ENCODE results near the gene NFIB.

Gene NFIB

DNA sequence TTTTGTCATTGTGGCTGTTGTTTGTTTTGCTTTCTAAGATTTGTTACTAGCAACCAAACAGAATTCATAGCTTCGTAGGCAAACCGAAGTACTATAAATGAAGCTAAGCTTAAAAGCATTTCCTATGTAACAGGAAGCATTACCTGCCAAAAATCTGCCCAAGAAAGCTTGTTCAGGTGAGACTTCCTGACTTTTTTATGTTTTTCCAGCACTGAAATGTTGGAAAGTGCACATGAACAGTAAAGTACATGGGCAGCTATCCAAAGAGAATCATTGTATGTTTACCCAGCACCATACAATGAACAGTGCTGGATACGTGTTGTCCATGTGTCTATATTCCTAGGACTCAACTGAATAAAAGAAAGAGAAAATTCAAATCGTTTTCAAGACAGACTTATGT is 247.1 kb downstream of the NFIB start:
- no peak for DNase-seq (ENCODE audit: low read depth)

DNA sequence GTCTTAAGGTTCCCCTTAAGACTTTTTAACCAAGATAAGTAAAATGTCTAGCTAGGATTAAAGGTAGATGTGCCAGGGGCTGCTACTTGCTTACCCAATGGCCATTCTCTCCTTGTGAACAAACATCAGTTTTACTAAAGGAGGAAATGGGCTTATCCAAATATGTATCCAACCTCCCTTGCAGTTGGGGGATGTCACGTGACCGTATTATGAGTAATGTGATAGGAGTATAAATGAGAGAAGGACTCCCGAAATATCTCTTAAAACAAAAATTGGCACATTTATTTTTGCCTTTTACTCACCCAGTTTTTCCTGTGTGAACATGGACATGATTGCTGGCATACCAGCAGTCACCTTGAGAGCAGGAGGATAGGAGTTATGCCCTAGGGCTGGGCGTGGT is 247.9 kb downstream of the NFIB start:
- no peak for DNase-seq (ENCODE audit: low read depth)

DNA sequence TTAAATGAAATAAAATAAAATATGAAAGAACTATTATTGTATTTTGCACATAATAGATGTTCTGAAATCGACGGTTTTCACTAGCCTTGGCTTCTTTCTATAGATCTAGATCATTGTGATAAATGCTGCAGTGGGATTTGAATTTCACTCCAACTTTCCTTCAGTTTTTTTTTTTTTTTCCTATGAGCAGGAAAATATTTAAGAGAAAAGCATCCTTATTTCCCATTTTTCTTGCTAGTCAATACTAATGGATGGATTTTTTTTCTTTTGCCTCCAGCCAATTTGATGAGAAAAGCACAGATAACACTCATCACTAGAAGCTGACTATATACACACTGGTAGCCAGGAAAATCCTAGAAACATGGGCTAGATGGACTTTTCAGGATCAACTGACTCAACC is 249.0 kb downstream of the NFIB start:
- no peak for DNase-seq (ENCODE audit: low read depth)

DNA sequence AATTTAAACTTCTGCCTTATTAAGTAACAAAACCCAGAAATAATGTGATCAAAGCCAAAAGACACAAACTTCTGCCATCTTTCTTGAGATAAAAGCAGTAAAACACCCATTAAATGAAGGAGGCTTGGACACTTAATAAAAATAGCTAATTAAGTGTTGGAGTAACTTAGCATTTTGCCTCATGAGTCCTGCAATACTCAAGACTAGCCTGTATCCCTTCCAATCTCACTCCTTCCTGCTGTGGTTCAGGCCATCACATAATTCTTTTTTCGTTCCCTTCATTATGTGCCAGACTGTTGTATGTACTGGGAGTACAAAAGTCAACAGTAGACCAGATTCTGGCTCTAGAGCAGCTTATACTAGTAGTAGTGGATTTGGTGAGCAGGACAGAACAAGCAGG is 250.2 kb downstream of the NFIB start:
- no peak for DNase-seq (ENCODE audit: low read depth)

DNA sequence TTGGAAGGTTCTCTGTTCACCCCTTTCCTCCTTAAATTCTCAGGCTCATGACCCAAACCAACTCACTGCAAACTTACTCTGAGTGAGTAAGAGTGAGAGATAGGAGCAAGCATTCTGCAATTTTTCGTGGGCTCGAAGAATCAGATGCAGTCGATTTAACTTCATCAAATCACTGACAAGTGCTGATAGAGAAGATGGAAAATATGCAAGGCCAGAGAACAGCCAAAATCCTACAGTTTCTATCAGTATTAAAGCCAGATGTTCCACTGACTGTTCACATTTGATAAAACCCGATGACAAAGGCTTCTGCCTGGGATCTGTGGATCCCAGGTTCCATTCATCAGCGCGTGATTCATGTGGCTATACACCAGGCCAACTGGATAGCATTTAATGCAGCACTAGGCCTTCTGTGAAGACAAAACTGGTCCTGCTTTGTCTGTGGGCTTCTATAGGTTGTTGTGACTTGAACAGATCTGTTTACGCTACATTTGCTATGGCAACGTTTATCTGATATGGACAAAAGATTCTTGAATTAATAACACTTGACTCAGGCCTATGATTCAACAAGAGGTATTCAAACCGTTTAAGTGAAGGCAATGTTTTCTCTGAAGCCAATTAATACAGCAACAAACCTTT is 251.2 kb downstream of the NFIB start:
- no peak for DNase-seq (ENCODE audit: low read depth)

DNA sequence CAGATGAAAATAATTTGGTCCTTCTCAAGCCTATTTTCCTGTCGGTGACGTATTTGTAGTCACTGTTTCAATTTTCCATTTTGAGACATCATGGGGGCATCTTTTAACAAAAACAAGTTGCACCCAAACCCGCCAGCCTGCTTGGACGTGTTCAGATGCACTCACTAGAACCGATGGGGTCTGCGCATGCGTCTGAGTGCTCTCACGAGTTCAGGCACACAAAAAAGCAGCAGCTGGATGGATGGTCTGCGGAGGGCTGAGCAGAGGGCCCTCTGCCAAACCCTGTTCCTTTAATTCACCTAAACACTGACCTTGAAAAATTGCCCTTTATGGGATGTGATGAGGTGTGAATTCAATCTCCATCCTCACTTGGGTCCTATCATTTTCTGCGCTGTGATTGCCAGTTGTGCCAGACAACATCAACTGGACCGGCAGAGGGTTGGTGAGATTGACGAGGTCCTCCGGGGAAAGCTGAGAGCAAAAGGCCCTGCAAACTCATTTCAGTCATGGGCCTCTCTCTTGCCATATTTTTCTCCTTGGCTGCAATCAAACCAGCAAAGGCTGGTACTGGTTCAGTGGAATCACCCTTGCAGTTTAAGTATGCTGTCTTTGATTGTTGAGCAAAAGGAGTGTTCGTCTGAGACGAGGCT is 251.9 kb downstream of the NFIB start:
- no peak for DNase-seq (ENCODE audit: low read depth)

DNA sequence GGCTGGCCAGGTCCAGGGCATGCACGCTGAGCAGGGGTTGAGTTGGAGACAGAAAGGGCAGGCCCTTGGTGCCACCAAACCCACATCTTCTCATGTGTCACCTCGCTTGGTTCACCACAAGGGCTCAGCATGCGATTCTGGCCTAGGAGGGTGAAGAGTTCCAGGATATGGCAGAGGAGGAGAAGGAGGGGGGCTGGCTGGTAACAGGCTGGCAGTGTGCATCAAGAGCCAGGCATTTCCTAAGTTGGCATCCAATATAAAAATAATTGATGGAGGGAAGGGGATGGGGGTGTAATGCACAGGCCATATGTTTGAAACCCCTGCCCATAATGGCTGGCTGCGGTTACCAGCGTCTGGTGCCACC is 255.6 kb downstream of the NFIB start:
- no peak for DNase-seq (ENCODE audit: low read depth)

DNA sequence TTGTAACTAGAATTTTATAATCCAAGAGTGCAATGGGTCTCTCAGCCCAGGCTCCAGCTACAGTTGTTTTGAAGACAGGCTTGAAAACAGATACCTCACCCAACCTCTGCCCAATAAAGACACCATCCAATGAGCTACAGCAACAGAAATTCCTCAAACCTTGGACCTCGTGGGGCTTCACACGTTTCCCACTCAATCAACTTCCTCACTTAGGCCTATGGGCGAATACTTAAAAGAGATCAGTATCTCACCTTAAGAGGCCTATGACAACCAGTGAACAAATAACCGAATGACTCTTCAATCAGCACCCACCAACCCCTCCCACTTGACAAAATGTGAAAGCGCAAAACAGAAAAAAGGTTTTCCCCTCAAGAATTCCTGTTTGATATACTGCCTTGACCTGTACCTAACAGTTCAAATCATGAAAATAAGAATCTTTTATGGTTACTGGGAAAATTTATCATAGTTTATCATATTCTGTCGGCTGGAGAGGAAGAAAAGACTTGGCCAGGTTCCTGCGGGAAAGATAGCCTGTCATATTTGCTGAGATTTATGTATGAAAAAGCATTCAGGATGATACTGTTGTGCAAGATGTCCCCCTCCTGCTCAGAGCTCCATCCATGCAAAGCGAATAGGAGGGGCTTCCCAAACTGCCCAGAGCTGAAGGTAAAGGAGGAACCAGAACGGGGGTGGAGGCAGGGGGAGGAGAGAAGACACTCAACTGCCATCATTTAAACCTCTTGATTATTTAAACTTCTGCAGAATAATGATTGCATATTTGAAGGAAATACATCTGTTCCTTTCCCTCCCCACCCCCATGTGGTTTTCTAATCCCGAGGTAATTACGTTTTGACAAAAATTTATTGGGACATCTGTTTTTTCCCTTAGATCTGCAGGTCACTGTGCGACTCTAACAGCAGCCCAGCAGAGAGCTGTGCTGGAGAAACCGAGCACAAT is 256.3 kb downstream of the NFIB start:
- no peak for DNase-seq (ENCODE audit: low read depth)

DNA sequence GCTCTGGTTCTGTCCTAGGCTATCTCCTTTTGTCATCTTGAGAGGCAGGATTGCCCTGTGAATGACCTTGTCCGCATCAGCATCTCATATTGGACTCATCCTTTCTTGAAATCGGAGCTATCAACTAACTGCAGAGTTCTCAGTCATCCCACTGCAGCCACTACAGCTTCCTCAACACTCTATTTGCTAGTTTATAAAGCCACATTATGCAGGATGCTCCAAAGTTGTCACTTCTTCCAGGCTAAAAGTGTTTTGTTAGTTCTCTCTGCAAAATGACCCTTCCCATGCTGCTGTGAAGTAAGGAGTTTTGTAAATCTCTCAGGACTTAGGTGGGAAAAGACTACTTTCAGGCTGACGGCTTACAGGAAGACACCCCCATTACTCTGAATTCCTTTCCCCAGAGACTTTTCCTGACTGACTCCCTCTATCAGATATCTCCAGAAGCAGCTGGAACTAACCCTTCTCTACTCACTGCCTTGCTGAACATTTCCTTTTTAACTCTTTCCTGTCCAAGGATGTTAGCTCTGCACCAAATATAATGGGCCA is 257.6 kb downstream of the NFIB start:
- no peak for DNase-seq (ENCODE audit: low read depth)

DNA sequence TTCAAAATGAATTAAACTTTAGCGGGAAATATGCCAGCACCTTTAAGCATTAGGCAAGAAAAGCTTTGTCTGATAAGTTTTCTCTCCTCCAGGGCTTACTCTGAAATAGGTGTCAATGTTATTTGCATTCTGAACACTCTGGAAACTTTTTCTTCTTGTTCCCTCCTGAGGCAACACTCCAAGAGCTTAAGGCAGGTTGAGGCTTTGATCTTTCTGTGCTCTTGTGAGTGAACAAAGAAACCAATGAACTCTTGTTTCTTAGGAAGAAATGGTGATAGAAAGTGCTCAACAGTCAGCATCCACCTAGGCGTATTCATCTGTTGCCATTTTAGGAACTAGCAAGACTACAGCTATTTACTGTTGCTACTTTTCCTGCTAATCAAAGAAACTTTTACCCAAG is 259.8 kb downstream of the NFIB start:
- DNase-seq (ENCODE audit: low read depth) = no peak

DNA sequence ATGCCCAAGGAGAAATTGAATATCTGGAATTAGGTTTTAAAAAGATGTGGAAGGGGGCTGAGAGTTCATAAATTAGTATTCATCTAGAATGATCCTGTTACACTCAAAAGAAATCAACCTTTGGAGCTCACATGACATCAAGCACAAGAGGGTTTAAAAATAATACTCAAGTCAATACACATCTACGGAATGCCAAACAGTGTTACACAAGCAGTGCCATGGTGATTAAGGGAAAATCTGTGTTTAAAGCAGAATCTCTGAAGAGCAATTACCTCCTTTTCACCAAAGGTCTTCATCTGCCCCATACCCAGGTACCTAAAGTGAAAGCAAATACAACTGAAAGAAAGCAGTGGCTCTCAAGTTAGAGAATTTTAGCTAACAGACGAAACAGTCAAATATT is 261.6 kb downstream of the NFIB start:
- no peak for DNase-seq (ENCODE audit: low read depth)

DNA sequence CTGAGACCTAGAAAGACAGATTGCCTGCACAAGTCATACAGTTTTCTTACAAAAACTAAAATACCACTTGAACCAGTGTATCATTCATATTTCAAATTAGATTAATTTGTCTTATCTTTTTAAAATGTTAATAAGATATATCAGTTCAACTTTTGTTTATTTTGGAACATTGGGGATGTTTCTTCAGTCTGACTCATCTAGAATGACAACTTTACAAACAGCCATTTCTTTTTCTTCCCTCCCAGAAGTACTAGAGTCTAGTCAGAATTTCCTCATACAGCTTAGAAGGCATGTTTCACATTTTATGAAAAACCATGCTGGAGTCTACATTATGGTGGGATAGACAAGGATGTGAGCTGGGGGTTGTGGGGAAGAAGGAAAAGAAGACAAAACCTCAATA is 262.5 kb downstream of the NFIB start:
- DNase-seq (ENCODE audit: low read depth) = no peak

DNA sequence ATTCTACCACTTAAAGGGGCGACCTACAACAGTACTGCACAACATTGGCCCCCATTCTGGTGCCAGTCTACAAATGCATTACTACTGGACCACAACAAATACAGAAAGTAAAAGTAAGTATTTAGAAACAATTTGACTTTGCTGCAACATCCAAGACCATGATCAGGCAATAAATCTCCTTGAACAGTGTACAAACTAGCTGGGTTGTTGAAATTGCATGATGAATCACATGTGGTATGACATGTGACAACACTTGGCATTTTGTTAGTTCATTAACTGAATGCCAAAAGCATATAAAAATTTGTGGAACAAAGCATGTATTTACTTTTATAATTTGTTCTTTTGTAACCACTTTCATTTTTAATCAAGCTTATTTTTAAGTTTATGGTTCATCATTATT is 270.5 kb downstream of the NFIB start:
- no peak for DNase-seq (ENCODE audit: low read depth)

DNA sequence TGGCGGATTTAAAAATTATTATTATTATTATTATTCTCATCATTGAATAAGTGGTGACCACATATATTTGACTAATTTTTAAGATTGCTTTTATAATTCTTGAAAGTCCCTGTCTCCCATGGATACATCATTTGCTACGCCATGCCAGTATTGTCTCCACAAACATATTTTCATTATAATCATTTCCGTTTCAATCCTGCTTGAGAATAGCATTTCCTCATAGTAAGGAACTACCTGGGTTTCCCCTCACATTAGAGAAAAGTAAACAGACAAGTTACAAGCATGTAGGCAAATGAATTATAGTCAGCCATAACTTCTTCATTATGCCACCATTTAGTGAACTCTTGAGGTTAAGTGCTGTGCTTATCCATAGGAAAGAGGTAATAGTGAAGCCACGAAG is 276.6 kb downstream of the NFIB start:
- DNase-seq (ENCODE audit: low read depth) = no peak

DNA sequence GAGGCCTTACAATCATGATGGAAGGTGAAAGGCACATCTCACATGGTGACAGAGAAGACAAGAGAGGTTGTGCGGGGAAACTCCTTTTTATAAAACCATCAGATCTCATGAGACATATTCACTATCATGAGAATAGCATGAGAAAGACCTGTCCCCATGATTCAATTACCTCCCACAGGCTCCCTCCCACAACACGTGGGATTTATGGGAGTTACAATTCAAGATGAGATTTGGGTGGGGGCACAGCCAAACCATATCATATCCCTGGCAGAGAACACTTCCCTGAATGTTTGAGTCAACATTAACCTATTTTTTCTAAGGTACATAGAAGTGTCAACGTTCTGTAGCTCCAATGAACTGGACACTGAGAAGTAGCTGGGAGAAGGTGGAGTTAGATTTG is 280.9 kb downstream of the NFIB start:
- no peak for DNase-seq (ENCODE audit: low read depth)
